Stimulated activated naive CD8-positive, alpha-beta T cell treated with anti-CD3 and anti-CD28 coated beads, Interleukin-15, Interleukin-2, amounts not matched to agents 100 U/mL and 50 U/mL, for 24 hours (primary cell): Measurements from ENCODE around the gene SEC24A.
"Not testable (repeated sequence)": the region's sequence is repeated elsewhere in the genome, so short reads cannot be mapped to it uniquely, and the experiment has no call there.

Source experiments
- ATAC-seq: fragments of 150-1000 bp; cut with Tn5 transposase; one replicate; pipeline ENCODE4 v1.10.0; 2021
- DNase-seq: peaks from one replicate; pipeline ENCODE4 v3.0.0; 2021

The SEC24A gene

GRCh38 chr5:134650660-134651059, 2.1 kb downstream of the SEC24A start:
- ATAC-seq, DNase-seq: not testable (repeated sequence)

GRCh38 chr5:134651531-134651930, 2.9 kb downstream of the SEC24A start:
- DNase-seq: no peak

GRCh38 chr5:134656690-134657089, 8.1 kb downstream of the SEC24A start:
- DNase-seq (no peak), ATAC-seq (no peak)

More at GRCh38 chr5:134651531-134651930, 2.9 kb downstream of the SEC24A start:
- ATAC-seq: no peak

GRCh38 chr5:134659456-134659855, 10.9 kb downstream of the SEC24A start:
- ATAC-seq (no peak), DNase-seq (no peak)

GRCh38 chr5:134659922-134660321, 11.3 kb downstream of the SEC24A start:
- ATAC-seq (no peak), DNase-seq (no peak)

- ATAC-seq: no peak
- DNase-seq: no peak
Measured at GRCh38 chr5:134662971-134663370, 14.4 kb downstream of the SEC24A start.

GRCh38 chr5:134664448-134664847, 15.9 kb downstream of the SEC24A start:
- no peak for DNase-seq
- no peak for ATAC-seq

- not testable (repeated sequence) for DNase-seq, ATAC-seq
Measured at GRCh38 chr5:134673546-134673945, 25.0 kb downstream of the SEC24A start.

GRCh38 chr5:134677357-134677756, 28.8 kb downstream of the SEC24A start:
- not testable (repeated sequence) for DNase-seq, ATAC-seq

GRCh38 chr5:134690144-134690543, 41.6 kb downstream of the SEC24A start:
- ATAC-seq, DNase-seq: not testable (repeated sequence)

- no peak for DNase-seq
- no peak for ATAC-seq
Measured at GRCh38 chr5:134692722-134693121, 44.1 kb downstream of the SEC24A start.

GRCh38 chr5:134708301-134708700, 59.7 kb downstream of the SEC24A start:
- no peak for DNase-seq
- no peak for ATAC-seq

GRCh38 chr5:134714120-134714519, 65.5 kb downstream of the SEC24A start:
- DNase-seq: no peak
- ATAC-seq: no peak

- no peak for DNase-seq
- ATAC-seq: no peak
Measured at GRCh38 chr5:134714541-134714940, 66.0 kb downstream of the SEC24A start.

GRCh38 chr5:134715466-134715865, 66.9 kb downstream of the SEC24A start:
- not testable (repeated sequence) for ATAC-seq, DNase-seq

GRCh38 chr5:134724872-134725271, 76.3 kb downstream of the SEC24A start:
- DNase-seq (no peak), ATAC-seq (no peak)

GRCh38 chr5:134732819-134733218, 84.2 kb downstream of the SEC24A start:
- no peak for DNase-seq
- ATAC-seq: no peak

GRCh38 chr5:134735243-134735642, 86.7 kb downstream of the SEC24A start:
- DNase-seq (no peak), ATAC-seq (no peak)

- no peak for DNase-seq
Measured at GRCh38 chr5:134736173-134736812, 87.7 kb downstream of the SEC24A start.

GRCh38 chr5:134738133-134738962, 89.8 kb downstream of the SEC24A start, which contains the start of gene CAMLG:
TSS of gene CAMLG (plus strand) at chr5:134738548. CDS start at chr5:134738621, 73 bp downstream.
- ATAC-seq: peak; percentile 99
- peak; percentile 97 for DNase-seq

More at GRCh38 chr5:134736173-134736812, 87.7 kb downstream of the SEC24A start:
- no peak for ATAC-seq

- ATAC-seq (no peak), DNase-seq (peak; percentile 21)
Measured at GRCh38 chr5:134738963-134739661, 90.5 kb downstream of the SEC24A start.

- DNase-seq (no peak), ATAC-seq (no peak)
Measured at GRCh38 chr5:134741052-134741451, 92.5 kb downstream of the SEC24A start.

- no peak for DNase-seq
- no peak for ATAC-seq
Measured at GRCh38 chr5:134742134-134742533, 93.5 kb downstream of the SEC24A start.
